ENCODE measurements around the gene YIPF1. TPM values are rescaled to one million over a fixed set of nuclear protein-coding genes. Genes with fewer than 3 reads are reported as not detected.

The YIPF1 gene
- total and polyA plus RNA-seq, 10 of the 15 experiments (the other 5 are each of a cell fraction or from before 2014, with no cell fraction given) = 13.0 to 36.0 (median 20.3) TPM

- no peak for TF ChIP-seq NKRF (conservative IDR thresholded peaks at IDR 0.05)
- TF ChIP-seq ZBTB40 (IDR thresholded peaks at IDR 0.05; ENCODE audit: borderline replicate concordance) = no peak
- TF ChIP-seq STAT1 (conservative IDR thresholded peaks at IDR 0.05) = no peak
- TF ChIP-seq E2F8 (IDR thresholded peaks at IDR 0.05; ENCODE audit: low read depth, partially characterized antibody) = no peak
- TF ChIP-seq BCL11A (IDR thresholded peaks at IDR 0.05; ENCODE audit: low read depth, low read length) = no peak
- no peak for TF ChIP-seq NFIC (IDR thresholded peaks at IDR 0.05; ENCODE audit: low read depth, low read length)
Measured at GRCh38 chr1:53871773-53872484, 17.7 kb downstream of the YIPF1 start (continued).
